HG03159 (cell line): ENCODE data around the gene MAN1C1.

Experiments used
- ATAC-seq: cut with Tn5 transposase; IDR thresholded peaks from one replicate; pipeline ENCODE4 v1.9.1; 2021; ENCODE audit warnings: mild to moderate bottlenecking, moderate library complexity; ENCODE audit not compliant: unreplicated experiment

Gene MAN1C1

DNA sequence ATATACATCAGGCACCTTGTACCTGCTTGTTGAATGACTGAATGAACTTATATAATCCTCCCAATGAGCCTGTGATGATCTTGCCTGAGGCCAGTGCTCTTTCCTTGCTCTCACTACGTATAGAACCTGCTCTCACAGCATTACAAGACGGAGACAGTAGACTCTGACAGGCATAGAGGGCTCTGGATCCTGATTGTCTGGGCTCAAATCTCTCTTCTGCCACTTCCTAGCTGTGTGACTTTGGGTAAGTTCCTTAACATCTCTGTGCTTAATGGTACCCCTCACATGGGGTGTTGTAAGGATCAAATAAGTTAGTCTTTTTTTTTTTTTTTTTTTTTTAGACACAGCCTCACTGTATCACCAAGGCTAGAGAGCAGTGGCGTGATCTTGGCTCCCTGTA is 4.2 kb upstream of the MAN1C1 start:
- ATAC-seq: no peak

DNA sequence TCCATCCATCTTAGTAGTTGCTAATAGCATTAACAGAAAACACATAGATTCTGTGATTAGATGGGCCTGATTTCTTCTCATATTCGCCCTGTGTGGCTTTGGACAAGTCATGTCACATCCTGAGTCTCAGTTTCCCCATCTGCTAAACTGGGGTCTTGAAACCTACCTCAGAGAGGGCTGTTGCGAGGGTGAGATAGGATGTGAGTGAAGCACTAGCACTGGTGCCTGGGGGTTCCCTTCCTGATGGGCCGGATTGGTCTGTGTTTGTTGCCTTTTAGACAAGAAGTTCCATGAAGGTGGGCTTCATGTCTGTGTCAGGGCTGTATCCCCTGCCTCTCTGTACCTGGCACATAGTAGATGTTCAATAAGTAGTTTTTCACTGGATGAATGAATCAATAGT is 3.5 kb upstream of the MAN1C1 start:
- no peak for ATAC-seq

DNA sequence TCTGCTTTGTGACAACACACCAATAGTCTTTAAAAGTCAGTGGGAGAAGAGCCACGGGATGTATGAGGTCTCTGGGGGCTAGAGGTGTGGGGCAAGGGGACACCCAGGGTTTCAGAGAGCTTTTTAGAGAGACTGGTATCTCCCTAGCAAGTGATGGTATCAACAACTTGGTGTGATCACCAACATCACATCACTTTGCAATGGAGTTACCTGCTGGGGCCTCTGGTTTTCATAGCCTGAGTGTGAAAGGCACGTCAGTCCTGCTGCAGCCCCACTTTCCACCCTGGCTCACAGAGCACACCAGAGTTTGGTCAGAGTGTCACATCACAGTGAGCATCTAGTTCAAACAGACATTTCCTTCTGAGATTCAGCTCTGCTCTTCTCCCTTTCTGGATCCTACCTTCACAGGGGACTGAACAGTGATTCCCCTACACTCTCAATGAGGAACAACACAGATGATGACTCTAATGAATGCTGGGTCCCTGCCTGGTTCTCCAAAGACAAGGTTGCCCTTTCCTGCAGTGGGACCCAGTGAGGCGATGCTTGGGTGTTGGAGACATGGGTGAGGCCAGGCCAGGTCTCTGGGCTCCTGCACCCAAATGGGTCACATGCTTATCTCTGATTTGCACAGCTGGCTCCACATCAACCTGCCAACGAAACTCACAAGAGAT is 2.0 kb upstream of the MAN1C1 start:
- no peak for ATAC-seq

DNA sequence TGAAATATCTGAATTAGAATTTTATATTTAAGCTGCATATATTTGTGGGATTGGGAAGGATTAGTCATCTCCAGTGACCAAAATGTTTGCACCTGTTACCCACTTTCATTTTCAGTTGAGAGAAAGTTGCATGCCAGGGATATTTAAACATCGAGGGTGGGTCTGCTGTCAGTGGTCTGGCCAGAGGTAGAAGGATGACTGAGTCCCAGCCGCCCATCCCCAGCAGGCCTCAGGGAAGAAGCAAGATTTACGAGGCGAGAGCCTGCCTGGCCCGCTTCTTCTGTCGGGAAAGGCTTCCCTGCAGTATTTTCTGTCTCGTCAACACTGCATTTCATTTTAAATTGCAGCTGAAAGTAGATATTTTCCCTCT is 1.4 kb upstream of the MAN1C1 start:
- ATAC-seq: no peak

DNA sequence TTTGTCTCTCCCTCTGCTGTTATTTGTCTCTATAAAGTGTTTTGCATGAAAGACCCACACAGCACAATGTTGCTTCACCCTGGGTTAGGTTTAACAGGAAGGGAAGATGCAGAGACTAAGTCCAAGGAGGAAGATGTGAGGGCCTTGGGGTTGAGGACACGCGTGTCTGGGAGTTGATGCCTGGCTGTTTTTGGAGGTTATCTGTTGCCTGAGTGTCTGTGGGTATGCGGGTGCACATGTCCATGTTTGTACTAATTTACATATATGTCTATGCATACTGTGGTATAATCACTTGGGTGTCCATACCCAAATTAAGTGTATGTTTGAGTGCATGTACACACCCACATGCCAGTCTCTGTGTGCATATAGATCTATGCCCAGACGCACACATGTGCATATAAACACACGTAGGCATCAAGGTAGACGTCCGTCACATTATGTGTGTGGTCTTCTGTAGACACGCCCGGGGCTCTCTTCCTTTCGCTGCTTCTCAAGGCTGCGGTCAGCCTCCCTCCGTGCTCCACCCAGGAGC is 962 bp upstream of the MAN1C1 start:
- ATAC-seq: no peak

DNA sequence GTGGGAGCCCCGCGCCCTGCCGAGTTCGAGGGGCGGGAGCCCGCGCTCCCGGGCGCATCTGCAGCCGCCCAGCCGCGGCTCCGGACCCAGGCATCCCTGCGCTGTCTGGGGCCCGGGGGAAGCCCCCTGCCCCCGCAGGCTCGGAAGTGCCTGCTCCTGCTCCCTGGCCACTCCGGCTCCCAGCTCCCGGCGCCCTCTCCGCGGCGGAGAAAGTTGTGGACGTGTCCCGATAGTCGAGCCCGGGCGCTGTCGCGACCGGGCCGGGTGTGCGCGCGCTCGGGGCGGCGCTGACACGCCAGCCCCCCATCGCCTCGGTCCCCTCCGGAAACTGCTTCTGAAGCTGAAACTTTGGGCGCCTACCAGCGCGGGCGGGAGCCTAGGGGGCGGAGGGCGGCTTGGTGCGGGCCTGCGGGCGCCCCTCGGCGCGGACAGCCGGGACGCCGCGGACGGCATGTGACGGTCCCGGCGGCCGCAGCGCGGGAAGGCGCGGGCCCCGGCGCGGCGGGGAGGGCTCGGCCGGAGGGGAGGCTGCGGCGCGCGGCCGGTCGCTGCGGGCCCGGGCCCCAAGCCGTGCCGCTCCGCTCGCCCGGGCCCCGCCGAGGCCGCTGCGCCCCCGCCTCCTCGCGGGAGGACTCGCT is 515 bp downstream of the MAN1C1 start:
- no peak for ATAC-seq

DNA sequence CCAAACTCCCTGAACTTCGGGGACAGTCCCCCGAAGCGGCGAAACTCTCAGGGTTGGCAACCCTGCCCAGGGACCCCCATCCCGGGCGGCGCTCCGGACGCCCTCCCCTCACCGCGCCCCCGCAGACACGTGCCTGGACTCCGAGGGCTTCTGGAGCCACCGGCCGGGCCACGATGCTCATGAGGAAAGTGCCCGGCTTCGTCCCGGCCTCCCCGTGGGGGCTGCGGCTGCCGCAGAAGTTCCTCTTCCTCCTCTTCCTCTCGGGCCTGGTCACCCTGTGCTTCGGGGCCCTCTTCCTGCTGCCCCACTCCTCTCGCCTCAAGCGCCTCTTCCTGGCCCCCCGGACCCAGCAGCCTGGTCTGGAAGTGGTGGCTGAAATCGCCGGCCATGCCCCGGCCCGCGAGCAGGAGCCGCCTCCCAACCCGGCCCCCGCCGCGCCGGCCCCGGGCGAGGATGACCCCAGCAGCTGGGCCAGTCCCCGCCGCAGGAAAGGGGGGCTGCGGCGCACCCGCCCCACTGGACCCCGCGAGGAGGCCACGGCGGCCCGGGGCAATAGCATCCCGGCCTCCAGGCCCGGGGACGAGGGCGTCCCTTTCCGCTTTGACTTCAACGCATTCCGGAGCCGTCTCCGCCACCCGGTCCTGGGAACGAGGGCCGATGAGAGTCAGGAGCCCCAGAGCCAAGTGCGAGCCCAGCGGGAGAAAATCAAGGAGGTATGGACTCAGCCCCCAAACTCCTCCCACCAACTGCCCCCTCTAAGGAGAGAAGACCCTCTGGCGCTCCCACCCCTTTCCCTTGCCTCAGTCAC is 1.2 kb downstream of the MAN1C1 start:
- no peak for ATAC-seq

DNA sequence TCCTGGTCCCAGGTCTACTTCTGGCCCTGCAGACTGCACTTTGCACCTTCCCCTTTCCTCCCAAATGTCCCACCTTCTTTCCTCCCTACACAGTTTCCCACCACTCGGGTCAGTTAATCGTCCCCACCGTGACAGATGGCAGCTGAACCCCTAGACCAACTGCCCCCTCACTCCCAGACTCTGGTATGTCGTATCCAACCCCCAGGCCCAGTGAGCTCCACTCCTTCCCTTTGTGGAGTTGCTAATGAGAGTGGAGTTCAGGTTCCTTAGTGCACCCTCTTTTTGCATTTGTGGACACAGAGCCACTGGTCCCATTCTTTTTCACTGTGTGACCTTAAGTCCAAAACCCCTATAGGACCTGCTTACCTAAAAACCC is 1.8 kb downstream of the MAN1C1 start:
- ATAC-seq: no peak

DNA sequence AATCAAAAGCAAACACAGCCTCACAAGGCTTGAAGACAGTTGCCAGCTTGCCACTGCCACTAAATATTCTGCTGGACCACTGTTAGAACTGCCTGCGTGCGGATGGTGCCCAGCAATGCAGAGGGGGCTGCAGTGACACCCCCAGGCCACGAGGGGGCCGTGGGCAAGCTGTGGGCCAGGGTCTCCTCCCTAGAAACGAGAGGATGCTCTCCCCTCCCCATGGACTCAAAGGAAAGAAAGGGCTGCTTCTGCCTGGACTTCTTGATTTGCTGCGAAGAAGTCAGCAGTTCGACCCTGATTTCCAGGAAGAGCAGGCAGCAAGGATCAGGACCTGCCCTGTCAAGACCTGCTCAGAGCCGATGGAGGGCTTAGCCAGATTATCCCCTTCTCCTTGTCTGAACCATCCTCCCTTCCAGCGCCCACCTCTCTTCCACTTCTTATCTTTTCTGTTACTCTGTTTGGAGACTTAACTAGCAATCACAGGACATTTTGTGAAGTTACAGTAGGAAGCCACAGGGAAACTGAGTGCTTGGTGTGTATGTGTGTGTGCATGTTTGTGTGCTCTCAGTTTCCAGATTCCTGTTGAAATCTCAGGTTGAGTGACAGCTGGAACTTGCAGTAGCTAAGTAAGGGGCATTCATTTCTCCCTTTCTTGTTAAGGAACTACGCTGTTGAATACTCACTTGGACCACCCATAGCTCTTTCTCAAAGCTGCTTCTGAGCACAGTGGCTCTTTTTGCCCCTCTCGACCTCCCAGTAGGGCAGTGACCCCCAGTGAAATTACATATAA is 2.7 kb downstream of the MAN1C1 start:
- no peak for ATAC-seq

DNA sequence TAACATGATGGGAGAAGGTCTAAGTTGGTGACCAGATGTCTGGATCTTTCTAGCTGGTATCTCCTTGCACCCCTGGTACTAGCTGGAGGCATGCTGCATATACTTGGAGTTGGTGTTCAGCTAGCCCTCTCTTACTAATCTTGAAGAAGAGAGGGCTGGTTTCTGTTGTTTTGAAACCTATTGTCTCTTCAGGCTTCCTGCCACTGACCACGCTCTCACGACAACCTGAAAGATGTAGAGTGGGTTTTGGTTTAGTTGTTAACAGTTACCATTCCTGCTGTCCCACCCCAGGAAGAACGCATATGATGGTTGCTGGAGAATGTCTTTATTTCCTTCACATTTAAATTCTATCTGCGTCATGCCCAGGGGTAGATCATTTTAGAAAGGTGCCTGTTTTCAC is 3.6 kb downstream of the MAN1C1 start:
- ATAC-seq: no peak

DNA sequence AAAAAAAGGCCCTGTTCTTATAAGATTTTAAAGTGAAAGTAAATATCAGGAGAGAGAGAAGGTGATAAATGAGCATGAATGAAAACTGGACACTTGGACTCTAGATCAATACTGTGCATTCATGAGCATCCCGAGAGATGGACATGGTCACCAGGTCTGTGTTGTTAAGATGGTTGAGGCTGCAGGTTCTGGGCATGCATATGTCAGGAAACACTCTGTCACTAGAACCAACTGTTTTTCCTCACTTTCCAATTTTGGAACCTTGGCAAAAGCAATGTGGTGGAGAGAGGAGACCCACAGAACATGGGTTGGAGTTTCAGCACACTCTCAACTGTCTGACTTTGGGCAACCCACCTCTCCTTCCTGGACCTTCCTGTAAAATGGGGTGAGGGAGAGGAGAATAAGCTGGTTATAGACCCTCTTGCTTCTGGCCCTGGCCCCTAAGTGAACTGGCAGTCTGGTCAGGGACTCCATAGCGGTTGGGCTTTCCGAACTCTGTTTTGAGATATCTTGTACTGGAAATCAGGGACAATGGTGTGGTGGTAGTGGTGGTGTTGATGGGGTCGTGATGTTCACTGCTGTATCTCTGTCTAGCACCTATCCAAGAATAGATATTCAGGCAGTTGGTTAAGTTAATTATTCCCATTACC is 4.2 kb downstream of the MAN1C1 start:
- ATAC-seq: no peak

DNA sequence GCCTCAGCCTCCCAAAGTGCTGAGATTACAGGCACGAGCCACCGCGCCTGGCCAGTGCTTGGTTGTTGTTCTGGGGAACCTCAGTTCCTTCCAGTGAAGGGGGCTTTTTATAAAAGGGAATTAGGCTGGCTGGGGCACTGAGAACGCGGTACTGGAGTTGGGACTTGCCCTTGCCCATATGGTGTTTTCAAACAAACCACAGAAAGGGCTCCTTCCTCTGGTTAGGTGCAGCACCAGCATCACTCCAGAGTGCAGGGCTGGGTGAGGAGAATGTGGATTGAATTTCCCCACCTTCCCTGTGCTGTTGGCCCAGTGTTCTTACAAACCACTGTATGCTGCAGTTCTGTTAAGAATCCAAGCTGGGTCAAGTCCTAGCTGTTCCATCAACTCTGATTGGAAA is 5.3 kb downstream of the MAN1C1 start:
- no peak for ATAC-seq

DNA sequence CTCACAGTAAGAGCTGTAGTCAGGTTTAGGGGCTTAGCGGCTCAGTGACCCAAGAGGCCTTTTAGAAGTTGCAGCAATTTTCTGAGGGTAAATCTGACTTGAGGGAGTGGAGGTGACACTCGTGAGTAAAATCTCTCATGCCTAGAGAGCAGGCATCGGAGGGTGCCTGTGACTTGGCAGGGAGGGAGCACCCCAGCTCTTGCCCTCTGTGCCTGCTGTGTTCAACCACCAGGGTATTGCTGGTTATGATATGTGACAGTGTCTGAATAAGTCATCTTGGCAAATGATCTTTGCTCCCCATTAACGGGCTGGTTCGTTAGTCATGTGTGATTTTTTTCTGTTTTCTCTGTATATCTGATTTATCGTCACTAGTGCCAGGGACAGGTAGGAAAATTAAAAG is 5.9 kb downstream of the MAN1C1 start:
- no peak for ATAC-seq

DNA sequence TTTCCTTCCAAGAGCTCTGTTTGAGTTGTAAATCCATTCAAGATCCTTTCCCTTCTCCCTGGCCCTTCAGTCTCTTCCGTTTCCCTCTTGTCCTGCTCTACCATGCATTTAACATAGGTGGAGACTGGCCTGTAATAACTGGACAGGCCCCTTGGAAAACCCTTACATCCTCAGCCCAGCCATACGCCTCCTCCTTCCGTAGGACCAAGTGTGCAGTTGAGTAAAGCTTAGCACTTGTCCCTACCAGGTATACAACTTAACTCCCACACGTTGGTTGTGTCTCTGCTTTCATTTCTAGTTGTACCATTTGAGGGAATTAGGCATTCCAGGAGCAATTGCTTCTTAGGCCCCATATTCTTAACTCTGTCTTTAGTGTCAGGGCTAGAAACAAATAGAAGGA is 6.4 kb downstream of the MAN1C1 start:
- ATAC-seq: no peak

DNA sequence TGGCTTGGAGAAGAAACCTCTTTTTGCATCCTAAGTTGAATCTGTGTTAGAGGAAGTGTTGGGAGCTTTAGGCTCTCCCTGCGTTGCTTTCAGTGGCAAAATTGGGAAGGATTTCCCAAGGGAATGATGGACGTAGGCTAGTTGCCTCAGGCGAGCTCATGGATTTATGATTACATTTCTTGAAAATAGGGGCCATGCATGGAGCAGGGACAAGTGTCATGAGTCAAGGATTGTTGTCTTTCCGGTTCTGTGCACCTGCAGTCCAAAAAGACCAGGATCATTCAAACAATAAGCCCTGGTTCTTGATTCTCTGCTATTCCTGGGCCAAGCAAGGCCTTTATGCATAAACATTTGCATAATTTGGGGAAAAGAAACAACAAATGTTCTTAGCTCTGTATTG is 7.1 kb downstream of the MAN1C1 start:
- ATAC-seq: no peak

DNA sequence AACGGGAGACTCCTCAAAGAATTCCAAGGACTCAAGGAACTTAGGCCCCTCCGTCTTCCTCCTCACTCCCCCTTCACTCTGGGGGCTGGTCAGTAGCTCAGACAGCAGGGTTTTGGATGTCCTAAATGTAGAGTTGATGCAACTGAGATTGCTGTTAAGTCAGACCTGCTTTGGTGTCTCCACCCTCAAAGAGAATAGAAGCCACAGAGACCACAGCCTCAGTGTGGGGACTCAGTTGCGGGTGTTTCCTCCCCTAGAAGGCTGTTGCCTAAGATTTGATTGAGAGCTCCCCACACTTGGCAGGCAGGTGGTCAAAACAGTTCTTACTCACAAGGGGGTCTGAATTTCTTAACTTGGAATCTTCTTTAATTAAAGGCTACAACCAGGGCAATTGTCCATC is 7.6 kb downstream of the MAN1C1 start:
- ATAC-seq: no peak

DNA sequence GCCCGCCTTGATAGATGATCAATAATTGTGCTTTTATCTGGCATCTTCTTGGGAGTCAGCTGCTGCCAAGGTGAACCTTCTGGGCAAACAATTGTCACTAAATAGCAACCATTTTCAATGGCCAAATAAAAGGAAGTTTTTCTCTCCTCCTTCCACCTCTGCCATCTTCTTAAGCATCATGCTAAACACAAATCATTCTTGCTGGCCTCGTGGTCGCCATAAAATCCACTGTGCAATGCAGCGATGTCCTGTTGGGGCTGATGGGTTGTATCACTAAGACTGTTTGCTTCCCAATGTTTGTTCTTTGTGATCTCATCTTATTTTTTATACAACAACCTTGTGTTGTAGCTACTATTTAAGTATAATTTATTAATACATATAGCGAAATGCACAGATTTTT is 8.0 kb downstream of the MAN1C1 start:
- no peak for ATAC-seq

DNA sequence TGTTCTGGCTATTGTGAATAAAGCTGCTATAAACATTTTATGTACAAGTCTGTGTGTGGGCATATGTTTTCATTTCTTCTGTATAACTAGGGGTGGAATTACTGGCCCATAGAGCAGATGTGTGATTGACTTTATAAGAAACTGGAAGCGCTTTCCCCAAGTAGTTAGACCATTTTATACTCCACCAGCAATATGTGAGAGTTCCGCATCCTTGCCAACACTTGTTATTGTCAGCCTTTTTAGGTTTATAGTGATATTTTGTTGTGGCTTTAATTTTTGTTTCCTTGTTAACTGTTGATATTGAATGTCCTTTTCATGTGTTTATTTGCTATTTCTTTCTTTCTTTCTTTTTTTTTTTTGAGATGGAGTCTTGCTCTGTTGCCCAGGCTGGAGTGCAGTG is 9.4 kb downstream of the MAN1C1 start:
- no peak for ATAC-seq

DNA sequence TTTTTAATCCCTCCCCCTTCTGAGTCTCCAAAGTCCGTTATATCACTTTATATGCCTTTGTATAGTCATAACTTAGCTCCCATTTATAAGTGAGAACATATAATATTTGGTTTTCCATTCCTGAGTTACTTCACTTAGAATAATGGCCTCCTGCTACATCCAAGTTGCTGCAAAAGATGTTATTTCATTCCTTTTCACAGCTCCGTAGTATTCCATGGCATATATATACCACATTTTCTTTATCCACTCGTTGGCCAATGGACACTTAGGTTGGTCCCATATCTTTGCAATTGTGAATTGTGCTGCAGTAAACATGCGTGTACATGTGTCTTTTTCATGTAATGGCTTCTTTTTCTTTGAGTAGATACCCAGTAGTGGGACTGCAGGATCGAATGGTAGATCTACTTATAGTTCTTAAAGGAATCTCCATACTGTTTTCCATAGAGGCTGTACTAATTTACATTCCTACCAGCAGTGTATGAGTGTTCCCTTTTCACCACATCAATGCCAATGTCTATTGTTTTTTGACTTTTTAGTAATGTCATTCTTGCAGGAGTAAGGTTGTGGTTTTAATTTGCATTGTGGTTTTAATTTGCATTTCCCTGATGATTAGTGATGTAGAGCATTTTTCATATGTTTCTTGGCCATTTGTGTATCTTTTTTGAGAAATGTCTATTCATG is 12.3 kb downstream of the MAN1C1 start:
- no peak for ATAC-seq

DNA sequence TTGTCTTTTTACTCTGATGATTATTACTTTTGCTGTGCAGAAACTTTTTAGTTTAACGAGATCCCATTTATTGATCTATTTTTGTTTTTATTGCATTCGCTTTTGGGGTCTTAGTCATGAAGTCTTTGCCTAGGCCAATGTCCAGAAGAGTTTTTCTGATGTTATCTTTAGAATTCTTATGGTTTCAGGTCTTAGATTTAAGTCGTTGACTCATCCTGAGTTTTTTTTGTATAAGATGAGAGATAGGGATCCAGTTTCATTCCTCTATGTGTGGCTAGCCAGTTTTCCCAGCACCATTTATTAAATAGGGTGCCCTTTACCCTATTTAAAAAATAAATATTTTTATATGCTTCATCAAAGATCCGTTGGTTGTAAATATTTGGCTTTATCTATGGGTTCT is 13.2 kb downstream of the MAN1C1 start:
- ATAC-seq: no peak
